A549 (cell line): ENCODE results near the gene ZNF57. TPM values are rescaled to one million over a fixed set of nuclear protein-coding genes. Genes with fewer than 3 reads are reported as not detected.

ENCODE experiments used
- ATAC-seq, 2 experiments: fragments of 200-7000 bp in 1 of 2; fragments of >200 bp in 1 of 2; cut with Nextera tagmentation in 1 of 2; cut with Tn5 transposase in 1 of 2; 3 replicates each; pipeline versions ENCODE4 v1.8.0 to v1.9.1; 2018 to 2020; ENCODE audit warnings: mild to moderate bottlenecking in 1 of 2, moderate library complexity in 1 of 2
- CTCF ChIA-PET: fragments of 300-600 bp; sonication (Branson Sonifier 250); formaldehyde crosslinking; extraction: SDS; loops from one replicate; lab custom pipeline; 2021; ENCODE audit warnings: antibody characterized with exemption, inconsistent platforms; lab: Yijun Ruan, JAX
- POLR2A ChIA-PET: fragments of 350-600 bp; formaldehyde crosslinking; extraction: SDS; loops from one replicate; lab custom pipeline; 2021; ENCODE audit warnings: antibody characterized with exemption, inconsistent platforms; lab: Yijun Ruan, JAX
- DNase-seq, 2 experiments: peaks; one replicate each; pipeline versions ENCODE4 v3.0.0 to v3.0.0-alpha.2; 2011 to 2016; ENCODE audit warnings: low read depth in 1 of 2, low spot score in 1 of 2
- FAIRE-seq: peaks from 2 replicates; lab custom pipeline; 2011; peaks lifted over from hg19 to GRCh38; lab: Jason Lieb, UNC
- H3K27ac ChIP-seq, 2 experiments: fragments of >200 bp; sonication (Bioruptor Twin); formaldehyde crosslinking; 3 replicates each; pipeline ENCODE4 v1.5.1; 2016 to 2017
- H3K4me1 ChIP-seq: fragments of >200 bp; sonication (Bioruptor Twin); formaldehyde crosslinking; 3 replicates; pipeline ENCODE4 v1.6.1; 2016
- H3K4me2 ChIP-seq: fragments of >200 bp; sonication (Bioruptor Twin); formaldehyde crosslinking; 3 replicates; pipeline ENCODE4 v1.6.1; 2016
- H3K4me3 ChIP-seq: fragments of >200 bp; sonication (Bioruptor Twin); formaldehyde crosslinking; 3 replicates; pipeline ENCODE4 v1.5.1; 2016
- H3K9me3 ChIP-seq: fragments of >200 bp; sonication (Bioruptor Twin); formaldehyde crosslinking; 3 replicates; pipeline ENCODE4 v1.6.1; 2016
- CBX2 ChIP-seq: fragments of 200-600 bp; sonication (generic); IDR thresholded peaks from 2 replicates; pipeline ENCODE4 v1.6.1; 2016; ENCODE audit warnings: low read depth, mild to moderate bottlenecking, borderline replicate concordance
- CEBPB ChIP-seq, 2 experiments: fragments of >200 bp in 1 of 2; sonication (Bioruptor Twin) in 1 of 2; formaldehyde crosslinking in 1 of 2; IDR thresholded peaks; 2 replicates each; pipeline ENCODE4 v1.6.1; 2012 to 2016
- CHD2 ChIP-seq: fragments of 150-350 bp; IDR thresholded peaks from 2 replicates; pipeline ENCODE4 v1.6.1; 2014; ENCODE audit warnings: low read length; ENCODE audit not compliant: partially characterized antibody
- EHF ChIP-seq: fragments of 250-450 bp; sonication (Bioruptor Pico); IDR thresholded peaks from 2 replicates; pipeline ENCODE4 v1.5.0; 2020; ENCODE audit warnings: mild to moderate bottlenecking
- EHMT2 ChIP-seq: fragments of 200-600 bp; sonication (generic); IDR thresholded peaks from 2 replicates; pipeline ENCODE4 v1.6.1; 2016; ENCODE audit warnings: antibody characterized with exemption, low read depth, mild to moderate bottlenecking, moderate library complexity
- FOSB ChIP-seq: fragments of 250-450 bp; sonication (Bioruptor Pico); IDR thresholded peaks from 2 replicates; pipeline ENCODE4 v1.5.0; 2020; ENCODE audit warnings: mild to moderate bottlenecking, moderate library complexity
- HDAC2 ChIP-seq: fragments of 200-600 bp; sonication (generic); IDR thresholded peaks from 2 replicates; pipeline ENCODE4 v1.6.1; 2016
- HMGXB4 ChIP-seq: fragments of 250-450 bp; sonication (Bioruptor Pico); IDR thresholded peaks from 2 replicates; pipeline ENCODE4 v1.5.0; 2021; ENCODE audit warnings: mild to moderate bottlenecking, moderate library complexity, borderline replicate concordance
- HOXB5 ChIP-seq: fragments of 250-450 bp; sonication (Bioruptor Pico); IDR thresholded peaks from 2 replicates; pipeline ENCODE4 v1.5.0; 2020; ENCODE audit warnings: mild to moderate bottlenecking, moderate library complexity
- NR3C1 ChIP-seq: fragments of >200 bp; sonication (Bioruptor Twin); formaldehyde crosslinking; IDR thresholded peaks from 3 replicates; pipeline ENCODE4 v1.6.1; 2017
- POLR2AphosphoS2 ChIP-seq: conservative IDR thresholded peaks from 2 replicates; pipeline ENCODE4 v1.6.1; 2012; ENCODE audit warnings: low read length, improper control_type of control experiment, inconsistent platforms
- RAD21 ChIP-seq, 2 experiments: fragments of >200 bp in 1 of 2; sonication (Bioruptor Twin) in 1 of 2; formaldehyde crosslinking in 1 of 2; IDR thresholded peaks in 1 of 2; conservative IDR thresholded peaks in 1 of 2; 2 replicates in 1 of 2; 3 replicates in 1 of 2; pipeline ENCODE4 v1.6.1; 2012 to 2018; ENCODE audit warnings: inconsistent platforms in 1 of 2
- TFCP2L1 ChIP-seq: fragments of 250-450 bp; sonication (Bioruptor Pico); IDR thresholded peaks from 2 replicates; pipeline ENCODE4 v1.5.0; 2021; ENCODE audit warnings: mild to moderate bottlenecking
- TP53 ChIP-seq: fragments of 250-450 bp; sonication (Bioruptor Pico); IDR thresholded peaks from 2 replicates; pipeline ENCODE4 v1.5.0; 2021; ENCODE audit warnings: mild to moderate bottlenecking, moderate library complexity
- ZC3H11A ChIP-seq: fragments of 450-650 bp; IDR thresholded peaks from 2 replicates; pipeline ENCODE4 v1.6.1; 2014; ENCODE audit warnings: antibody characterized with exemption, mild to moderate bottlenecking
- WGBS: methylation state at CpG from one replicate; pipeline ENCODE4 v1.1.6; 2017; ENCODE audit errors: missing lambda C conversion rate; 5-methylcytosine and 5-hydroxymethylcytosine counted together
- polyA plus RNA-seq, 4 experiments: library from polyadenylated mRNA; depleted of rRNA in 3 of 4; stranded (reverse); fragments of >200 nt; fragmentation: RNase III in 1 of 4; extraction: RNeasy Plus Mini Kit Qiagen cat#74134 plus additional on column Dnase treatment in 1 of 4; gene quantifications; 2 replicates in 3 of 4; 3 replicates in 1 of 4; pipeline ENCODE4 v1.2.3, GENCODE V29; 2011 to 2017
- TF ChIP-seq, protein P1 (sequence below): fragments of 200-600 bp; sonication (generic); IDR thresholded peaks from 2 replicates; pipeline ENCODE4 v1.6.1; 2016; ENCODE audit warnings: antibody characterized with exemption, mild to moderate bottlenecking, moderate library complexity

The ZNF57 gene
- polyA plus RNA-seq, 2 of the 4 experiments (the other 2 are of a cell fraction): 2.5 to 2.6 TPM

DNA sequence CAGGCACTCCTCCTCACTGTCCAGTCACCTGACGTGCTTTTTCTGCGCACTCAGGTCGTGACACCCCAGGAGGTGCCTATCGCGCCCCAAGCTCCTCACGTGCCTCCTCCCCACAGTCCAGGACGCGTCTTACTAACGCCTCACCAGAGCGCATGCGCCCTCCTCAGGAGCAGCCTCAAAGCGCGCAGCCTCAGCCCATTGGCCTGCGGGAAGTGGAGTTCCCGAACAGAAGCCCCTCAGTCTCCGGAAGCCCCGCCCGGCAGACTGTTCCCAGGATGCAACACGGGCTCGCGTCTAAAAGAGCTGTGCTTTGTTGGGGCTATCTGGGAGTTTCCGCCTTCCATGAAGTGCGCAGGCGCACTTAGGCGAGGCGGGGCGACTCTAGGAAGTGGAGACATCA lies 41.9 kb upstream of the ZNF57 start:
- WGBS: 80% methylated on average over 23 of the region's 27 CpGs
- H3K4me1 ChIP-seq: no peaks in the 10 kb centered on the region
- no peak overlapping the region for H3K27ac ChIP-seq
- FAIRE-seq (no peak), DNase-seq (no peak), ATAC-seq (no peak)
- peaks cover 49% of the 10 kb centered on the region for H3K9me3 ChIP-seq
- no peak overlapping the region for H3K4me3 ChIP-seq
- no peak overlapping the region for H3K4me2 ChIP-seq
- TF ChIP-seq HDAC2 (no peak), EHF (CRISPR knock-in tag) (no peak), RAD21 (conservative IDR thresholded peaks at IDR 0.05 in 1 of 2, IDR thresholded peaks at IDR 0.05 in 1 of 2) (no peak), ZC3H11A (no peak), NR3C1 (no peak), FOSB (CRISPR knock-in tag) (no peak), TFCP2L1 (no peak), POLR2AphosphoS2 (no peak), CEBPB (IDR thresholded peaks at IDR 0.05) (no peak), HMGXB4 (CRISPR knock-in tag) (no peak), HOXB5 (CRISPR knock-in tag) (no peak), EHMT2 (no peak), TP53 (CRISPR knock-in tag) (no peak)
- TF ChIP-seq, protein P1, sequence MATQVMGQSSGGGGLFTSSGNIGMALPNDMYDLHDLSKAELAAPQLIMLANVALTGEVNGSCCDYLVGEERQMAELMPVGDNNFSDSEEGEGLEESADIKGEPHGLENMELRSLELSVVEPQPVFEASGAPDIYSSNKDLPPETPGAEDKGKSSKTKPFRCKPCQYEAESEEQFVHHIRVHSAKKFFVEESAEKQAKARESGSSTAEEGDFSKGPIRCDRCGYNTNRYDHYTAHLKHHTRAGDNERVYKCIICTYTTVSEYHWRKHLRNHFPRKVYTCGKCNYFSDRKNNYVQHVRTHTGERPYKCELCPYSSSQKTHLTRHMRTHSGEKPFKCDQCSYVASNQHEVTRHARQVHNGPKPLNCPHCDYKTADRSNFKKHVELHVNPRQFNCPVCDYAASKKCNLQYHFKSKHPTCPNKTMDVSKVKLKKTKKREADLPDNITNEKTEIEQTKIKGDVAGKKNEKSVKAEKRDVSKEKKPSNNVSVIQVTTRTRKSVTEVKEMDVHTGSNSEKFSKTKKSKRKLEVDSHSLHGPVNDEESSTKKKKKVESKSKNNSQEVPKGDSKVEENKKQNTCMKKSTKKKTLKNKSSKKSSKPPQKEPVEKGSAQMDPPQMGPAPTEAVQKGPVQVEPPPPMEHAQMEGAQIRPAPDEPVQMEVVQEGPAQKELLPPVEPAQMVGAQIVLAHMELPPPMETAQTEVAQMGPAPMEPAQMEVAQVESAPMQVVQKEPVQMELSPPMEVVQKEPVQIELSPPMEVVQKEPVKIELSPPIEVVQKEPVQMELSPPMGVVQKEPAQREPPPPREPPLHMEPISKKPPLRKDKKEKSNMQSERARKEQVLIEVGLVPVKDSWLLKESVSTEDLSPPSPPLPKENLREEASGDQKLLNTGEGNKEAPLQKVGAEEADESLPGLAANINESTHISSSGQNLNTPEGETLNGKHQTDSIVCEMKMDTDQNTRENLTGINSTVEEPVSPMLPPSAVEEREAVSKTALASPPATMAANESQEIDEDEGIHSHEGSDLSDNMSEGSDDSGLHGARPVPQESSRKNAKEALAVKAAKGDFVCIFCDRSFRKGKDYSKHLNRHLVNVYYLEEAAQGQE: no peak
- ChIA-PET POLR2A (interaction anchor here (0.5 kb wide), 1 partner anchor 412 kb away, joined by 3 read pairs; no protein-coding TSS in a partner anchor), CTCF (interaction anchor here (0.6 kb wide), 1 partner anchor 39 kb away, joined by 3 read pairs; the partner anchor contains the start of gene ZNF554)

DNA sequence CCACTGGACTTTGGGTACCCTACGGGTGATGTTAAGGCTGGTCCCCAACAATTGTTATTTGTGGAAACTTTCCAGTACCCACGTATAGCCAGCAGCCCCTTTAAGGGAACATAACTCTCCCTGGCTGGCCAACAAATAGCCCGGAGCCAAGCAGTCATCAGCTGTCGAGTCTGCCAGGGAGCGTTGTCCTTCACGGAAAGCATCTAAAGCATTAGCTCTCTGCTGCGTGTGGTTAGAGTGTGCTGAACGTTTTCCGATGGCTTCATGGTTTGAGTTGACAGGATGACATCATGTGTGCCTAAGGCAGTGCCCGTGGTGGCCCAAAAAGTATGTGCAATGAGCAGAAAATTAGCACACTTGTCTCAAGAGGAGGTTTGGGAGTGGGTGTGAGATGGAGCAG lies 36.9 kb upstream of the ZNF57 start:
- no peak for ATAC-seq
- no peak for DNase-seq
- no peak for FAIRE-seq
- ChIA-PET CTCF (interaction anchor here (0.6 kb wide), 1 partner anchor 24 kb away, joined by 3 read pairs; no protein-coding TSS in a partner anchor), POLR2A (no interaction called here)
- no peak overlapping the region for H3K4me2 ChIP-seq
- H3K9me3 ChIP-seq: peaks cover 26% of the 10 kb centered on the region; the same call in 2 of the 3 replicates
- H3K27ac ChIP-seq: no peak overlapping the region
- no peaks in the 10 kb centered on the region for H3K4me1 ChIP-seq
- no peak for TF ChIP-seq CBX2
- no peak overlapping the region for H3K4me3 ChIP-seq
- whole genome bisulfite sequencing: 19% methylated on average over 8 of the region's 10 CpGs

- ChIA-PET POLR2A (no interaction called here), CTCF (interaction anchor here (0.6 kb wide), 1 partner anchor 85 kb away, joined by 3 read pairs; no protein-coding TSS in a partner anchor)
- TF ChIP-seq CHD2: no peak
- ATAC-seq: no peak
- no peak overlapping the region for H3K27ac ChIP-seq
- no peak overlapping the region for H3K4me3 ChIP-seq
- DNase-seq: no peak
- no peak overlapping the region for H3K4me2 ChIP-seq
- H3K9me3 ChIP-seq: peaks cover 18% of the 10 kb centered on the region; the same call in 2 of the 3 replicates
- 18% methylated on average over 12 of the region's 12 CpGs for WGBS
- FAIRE-seq: no peak
- no peaks in the 10 kb centered on the region for H3K4me1 ChIP-seq
Measured at GRCh38 chr19:2865334-2866100, 35.2 kb upstream of the ZNF57 start.
